Stimulated activated CD8-positive, alpha-beta memory T cell treated with anti-CD3 and anti-CD28 coated beads, Interleukin-7, amount 100 ng/mL, for 24 hours (primary cell): ENCODE measurements around the gene EVI5.
"Not testable (repeated sequence)": the region's sequence is repeated elsewhere in the genome, so short reads cannot be mapped to it uniquely, and the experiment has no call there.

Source experiments
- DNase-seq: peaks from one replicate; pipeline ENCODE4 v3.0.0-alpha.2; 2020; ENCODE audit warnings: low read depth

EVI5 gene

GRCh38 chr1:92690212-92690906 is 94.5 kb downstream of the EVI5 start:
- no peak for DNase-seq

GRCh38 chr1:92679980-92680379 is 104.9 kb downstream of the EVI5 start:
- DNase-seq: no peak

GRCh38 chr1:92663775-92664174 is 121.1 kb downstream of the EVI5 start:
- no peak for DNase-seq

- DNase-seq: no peak
These were observed 122.9 kb downstream of the EVI5 start for GRCh38 chr1:92662048-92662447.

GRCh38 chr1:92657701-92658100 is 127.2 kb downstream of the EVI5 start:
- DNase-seq: no peak

GRCh38 chr1:92655197-92655801 is 129.6 kb downstream of the EVI5 start:
- no peak for DNase-seq

- no peak for DNase-seq
These were observed 131.1 kb downstream of the EVI5 start for GRCh38 chr1:92653605-92654381.

- not testable (repeated sequence) for DNase-seq
These were observed 144.2 kb downstream of the EVI5 start for GRCh38 chr1:92640686-92641085.

- DNase-seq: no peak
These were observed 146.4 kb downstream of the EVI5 start for GRCh38 chr1:92638498-92638897.

- DNase-seq: not testable (repeated sequence)
These were observed 149.7 kb downstream of the EVI5 start for GRCh38 chr1:92635203-92635602.

GRCh38 chr1:92623187-92623778 is 161.6 kb downstream of the EVI5 start:
- no peak for DNase-seq

- DNase-seq: no peak
These were observed 165.3 kb downstream of the EVI5 start for GRCh38 chr1:92619466-92620189.

- DNase-seq: no peak
These were observed 183.9 kb downstream of the EVI5 start for GRCh38 chr1:92601044-92601443.

GRCh38 chr1:92599184-92599583 is 185.7 kb downstream of the EVI5 start:
- no peak for DNase-seq

- not testable (repeated sequence) for DNase-seq
These were observed 195.5 kb downstream of the EVI5 start for GRCh38 chr1:92589361-92589760.

GRCh38 chr1:92587445-92587844 is 197.5 kb downstream of the EVI5 start:
- no peak for DNase-seq

- no peak for DNase-seq
These were observed 199.1 kb downstream of the EVI5 start for GRCh38 chr1:92585831-92586230.

GRCh38 chr1:92584810-92585209 is 200.1 kb downstream of the EVI5 start:
- DNase-seq: not testable (repeated sequence)

GRCh38 chr1:92583821-92584760 is 200.8 kb downstream of the EVI5 start:
- no peak for DNase-seq

- DNase-seq: no peak
These were observed 207.5 kb downstream of the EVI5 start for GRCh38 chr1:92577261-92577895.
